HCT116 (cell line): ENCODE data around the gene ATG3.
"Not testable (repeated sequence)": the region's sequence is repeated elsewhere in the genome, so short reads cannot be mapped to it uniquely, and the experiment has no call there.

Source experiments
- CBX3 ChIP-seq: IDR thresholded peaks from 2 replicates; pipeline ENCODE4 v1.6.1; 2012; ENCODE audit warnings: low read depth
- EGR1 ChIP-seq: IDR thresholded peaks from 2 replicates; pipeline ENCODE4 v1.6.1; 2012; ENCODE audit warnings: low read depth
- ELF1 ChIP-seq: IDR thresholded peaks from 2 replicates; pipeline ENCODE4 v1.6.1; 2012; ENCODE audit warnings: low read depth, borderline replicate concordance
- EZH2 ChIP-seq: fragments of 200-600 bp; sonication (generic); IDR thresholded peaks from 2 replicates; pipeline ENCODE4 v1.6.1; 2017; ENCODE audit warnings: antibody characterized with exemption, mixed run types
- JUND ChIP-seq: IDR thresholded peaks from 2 replicates; pipeline ENCODE4 v1.6.1; 2012
- MAX ChIP-seq: IDR thresholded peaks from 2 replicates; pipeline ENCODE4 v1.6.1; 2012
- POLR2A ChIP-seq: IDR thresholded peaks from 2 replicates; pipeline ENCODE4 v1.7.0; 2011; ENCODE audit warnings: borderline replicate concordance; ENCODE audit not compliant: insufficient read depth, insufficient read length; ENCODE audit errors: extremely low read depth
- POLR2AphosphoS5 ChIP-seq: IDR thresholded peaks from 2 replicates; pipeline ENCODE4 v1.6.1; 2011; ENCODE audit warnings: mild to moderate bottlenecking, low read depth, low read length, moderate library complexity
- REST ChIP-seq: IDR thresholded peaks from 2 replicates; pipeline ENCODE4 v1.6.1; 2012; ENCODE audit warnings: low read depth
- SIN3A ChIP-seq: IDR thresholded peaks from 2 replicates; pipeline ENCODE4 v1.6.1; 2012; ENCODE audit warnings: low read depth
- SP1 ChIP-seq: IDR thresholded peaks from 2 replicates; pipeline ENCODE4 v1.6.1; 2012; ENCODE audit warnings: low read depth
- TCF7L2 ChIP-seq: IDR thresholded peaks from 2 replicates; pipeline ENCODE4 v1.7.0; 2011; ENCODE audit warnings: borderline replicate concordance, inconsistent platforms; ENCODE audit not compliant: insufficient read depth, insufficient read length; ENCODE audit errors: extremely low read depth
- TF ChIP-seq, protein P1 (sequence below), 3 experiments: fragments of 200-600 bp in 1 of 3; sonication (generic) in 1 of 3; IDR thresholded peaks in 2 of 3; conservative IDR thresholded peaks in 1 of 3; 2 replicates each; pipeline ENCODE4 v1.5.1; 2012 to 2017; ENCODE audit warnings: low read depth in 2 of 3, low read length in 2 of 3, antibody characterized with exemption in 1 of 3, borderline replicate concordance in 1 of 3, control low read depth in 1 of 3, mild to moderate bottlenecking in 1 of 3, mixed read lengths in 1 of 3, mixed run types in 1 of 3, moderate library complexity in 1 of 3; ENCODE audit not compliant: insufficient read depth in 1 of 3

DNA sequence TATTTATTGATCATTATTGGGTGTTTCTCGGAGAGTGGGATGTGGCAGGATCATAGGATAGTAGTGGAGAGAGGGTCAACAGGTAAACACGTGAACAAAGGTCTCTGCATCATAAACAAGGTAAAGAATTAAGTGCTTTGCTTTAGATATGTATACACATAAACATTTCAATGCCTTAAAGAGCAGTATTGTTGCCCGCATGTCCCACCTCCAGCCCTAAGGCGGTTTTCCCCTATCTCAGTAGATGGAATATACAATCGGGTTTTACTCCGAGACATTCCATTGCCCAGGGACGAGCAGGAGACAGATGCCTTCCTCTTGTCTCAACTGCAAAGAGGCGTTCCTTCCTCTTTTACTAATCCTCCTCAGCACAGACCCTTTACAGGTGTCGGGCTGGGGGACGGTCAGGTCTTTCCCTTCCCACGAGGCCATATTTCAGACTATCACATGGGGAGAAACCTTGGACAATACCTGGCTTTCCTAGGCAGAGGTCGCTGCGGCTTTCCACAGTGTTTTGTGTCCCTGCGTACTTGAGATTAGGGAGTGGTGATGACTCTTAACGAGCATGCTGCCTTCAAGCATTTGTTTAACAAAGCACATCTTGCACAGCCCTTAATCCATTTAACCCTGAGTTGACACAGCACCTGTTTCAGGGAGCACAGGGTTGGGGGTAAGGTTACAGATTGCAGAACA, 2.6 kb upstream of the ATG3 start:
- not testable (repeated sequence) for TF ChIP-seq EGR1, POLR2AphosphoS5, REST, TCF7L2, EZH2, POLR2A, CBX3, ELF1, JUND, MAX, SIN3A, SP1
- TF ChIP-seq, protein P1, sequence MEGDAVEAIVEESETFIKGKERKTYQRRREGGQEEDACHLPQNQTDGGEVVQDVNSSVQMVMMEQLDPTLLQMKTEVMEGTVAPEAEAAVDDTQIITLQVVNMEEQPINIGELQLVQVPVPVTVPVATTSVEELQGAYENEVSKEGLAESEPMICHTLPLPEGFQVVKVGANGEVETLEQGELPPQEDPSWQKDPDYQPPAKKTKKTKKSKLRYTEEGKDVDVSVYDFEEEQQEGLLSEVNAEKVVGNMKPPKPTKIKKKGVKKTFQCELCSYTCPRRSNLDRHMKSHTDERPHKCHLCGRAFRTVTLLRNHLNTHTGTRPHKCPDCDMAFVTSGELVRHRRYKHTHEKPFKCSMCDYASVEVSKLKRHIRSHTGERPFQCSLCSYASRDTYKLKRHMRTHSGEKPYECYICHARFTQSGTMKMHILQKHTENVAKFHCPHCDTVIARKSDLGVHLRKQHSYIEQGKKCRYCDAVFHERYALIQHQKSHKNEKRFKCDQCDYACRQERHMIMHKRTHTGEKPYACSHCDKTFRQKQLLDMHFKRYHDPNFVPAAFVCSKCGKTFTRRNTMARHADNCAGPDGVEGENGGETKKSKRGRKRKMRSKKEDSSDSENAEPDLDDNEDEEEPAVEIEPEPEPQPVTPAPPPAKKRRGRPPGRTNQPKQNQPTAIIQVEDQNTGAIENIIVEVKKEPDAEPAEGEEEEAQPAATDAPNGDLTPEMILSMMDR (IDR thresholded peaks at IDR 0.05 in 2 of 3, conservative IDR thresholded peaks at IDR 0.05 in 1 of 3; ENCODE audit: borderline replicate concordance in 1 of 3, insufficient read depth in 1 of 3, low read depth in 2 of 3, low read length in 2 of 3) = not testable (repeated sequence)
